Osteocyte (in vitro differentiated cells): ENCODE data around the gene BRK1. TPM values are rescaled to one million over a fixed set of nuclear protein-coding genes. Genes with fewer than 3 reads are reported as not detected.
"Not testable (repeated sequence)": the region's sequence is repeated elsewhere in the genome, so short reads cannot be mapped to it uniquely, and the experiment has no call there.

ENCODE experiments used
- DNase-seq: peaks from one replicate; pipeline ENCODE4 v3.0.0; 2021; ENCODE audit warnings: mixed read lengths; ENCODE audit not compliant: unreplicated experiment; ENCODE audit errors: extremely low spot score
- H3K27ac Mint-ChIP-seq: one replicate; pipeline ENCODE4 v1.8.0; 2021; ENCODE audit warnings: mild to moderate bottlenecking, mixed read lengths; ENCODE audit not compliant: unreplicated experiment
- H3K27me3 Mint-ChIP-seq: one replicate; pipeline ENCODE4 v1.8.0; 2021; ENCODE audit warnings: mixed read lengths; ENCODE audit not compliant: unreplicated experiment
- H3K36me3 Mint-ChIP-seq: one replicate; pipeline ENCODE4 v1.8.0; 2021; ENCODE audit warnings: mixed read lengths; ENCODE audit not compliant: unreplicated experiment
- H3K4me1 Mint-ChIP-seq: one replicate; pipeline ENCODE4 v1.8.0; 2021; ENCODE audit warnings: mixed read lengths; ENCODE audit not compliant: unreplicated experiment
- H3K4me3 Mint-ChIP-seq: one replicate; pipeline ENCODE4 v1.8.0; 2021; ENCODE audit warnings: mild to moderate bottlenecking, moderate library complexity, mixed read lengths; ENCODE audit not compliant: unreplicated experiment
- H3K9me3 Mint-ChIP-seq: one replicate; pipeline ENCODE4 v1.8.0; 2021; ENCODE audit warnings: mixed read lengths; ENCODE audit not compliant: unreplicated experiment
- CTCF ChIP-seq: fragments of 200-600 bp; sonication (generic); IDR thresholded peaks from 2 replicates; pipeline ENCODE4 v1.5.0; 2021; ENCODE audit warnings: antibody characterized with exemption, mild to moderate bottlenecking, moderate library complexity
- total RNA-seq: library from RNA; stranded (reverse); gene quantifications from 2 replicates; pipeline ENCODE4 v1.2.1, GENCODE V29; 2021

BRK1 gene
- total RNA-seq, 1 donor from 2014 or later: 144 TPM

GRCh38 chr3:10166213-10166604 lies 50.7 kb downstream of the BRK1 start:
- TF ChIP-seq CTCF: no peak
- peak overlapping the region; percentile 76 for H3K4me3 Mint-ChIP-seq
- H3K27ac Mint-ChIP-seq: no peak overlapping the region
- peaks cover 3% of the 10 kb centered on the region for H3K36me3 Mint-ChIP-seq
- peaks cover 3% of the 10 kb centered on the region for H3K4me1 Mint-ChIP-seq
- peaks cover 11% of the 10 kb centered on the region for H3K9me3 Mint-ChIP-seq
- H3K27me3 Mint-ChIP-seq: no peaks in the 10 kb centered on the region
- no peak for DNase-seq

GRCh38 chr3:10169000-10169496 lies 53.6 kb downstream of the BRK1 start:
- no peak for DNase-seq
- Mint-ChIP-seq H3K27me3 (no peaks in the 10 kb centered on the region), H3K4me1 (peaks cover 10% of the 10 kb centered on the region), H3K4me3 (no peak overlapping the region), H3K36me3 (peaks cover 3% of the 10 kb centered on the region), H3K9me3 (peaks cover 11% of the 10 kb centered on the region), H3K27ac (no peak overlapping the region)
- no peak for TF ChIP-seq CTCF

- Mint-ChIP-seq H3K4me3 (no peak overlapping the region), H3K9me3 (peaks cover 11% of the 10 kb centered on the region), H3K36me3 (peaks cover 3% of the 10 kb centered on the region), H3K4me1 (peaks cover 13% of the 10 kb centered on the region), H3K27ac (no peak overlapping the region), H3K27me3 (no peaks in the 10 kb centered on the region)
- no peak for TF ChIP-seq CTCF
- no peak for DNase-seq
Observed at GRCh38 chr3:10170915-10171478, 55.5 kb downstream of the BRK1 start.

GRCh38 chr3:10173095-10173925 lies 57.8 kb downstream of the BRK1 start:
- Mint-ChIP-seq H3K9me3 (peaks cover 11% of the 10 kb centered on the region), H3K36me3 (peaks cover 3% of the 10 kb centered on the region), H3K27me3 (no peaks in the 10 kb centered on the region), H3K4me1 (peaks cover 10% of the 10 kb centered on the region), H3K27ac (peak overlapping the region; percentile 89), H3K4me3 (no peak overlapping the region)
- no peak for DNase-seq
- no peak for TF ChIP-seq CTCF

GRCh38 chr3:10173926-10174435 lies 58.5 kb downstream of the BRK1 start:
- Mint-ChIP-seq H3K27ac (peak overlapping the region; percentile 89), H3K36me3 (no peaks in the 10 kb centered on the region), H3K4me3 (no peak overlapping the region), H3K9me3 (peaks cover 6% of the 10 kb centered on the region), H3K4me1 (peaks cover 10% of the 10 kb centered on the region), H3K27me3 (no peaks in the 10 kb centered on the region)
- DNase-seq: no peak
- no peak for TF ChIP-seq CTCF

- H3K36me3 Mint-ChIP-seq, H3K27me3 Mint-ChIP-seq, DNase-seq, H3K27ac Mint-ChIP-seq, H3K9me3 Mint-ChIP-seq, H3K4me3 Mint-ChIP-seq: not testable (repeated sequence)
- H3K4me1 Mint-ChIP-seq: peaks cover 10% of the 10 kb centered on the region
Observed at GRCh38 chr3:10175334-10175733, 59.9 kb downstream of the BRK1 start.

- H3K4me1 Mint-ChIP-seq: peaks cover 10% of the 10 kb centered on the region
- H3K4me3 Mint-ChIP-seq, DNase-seq, H3K27me3 Mint-ChIP-seq, H3K9me3 Mint-ChIP-seq, H3K27ac Mint-ChIP-seq, H3K36me3 Mint-ChIP-seq: not testable (repeated sequence)
Observed at GRCh38 chr3:10176150-10176549, 60.7 kb downstream of the BRK1 start.
